Measurements from ENCODE around the gene ATP8A2. TPM values are rescaled to one million over a fixed set of nuclear protein-coding genes. Genes with fewer than 3 reads are reported as not detected.

The ATP8A2 gene
- total RNA-seq, 1 experiment from 2014 or later: not detected

DNA sequence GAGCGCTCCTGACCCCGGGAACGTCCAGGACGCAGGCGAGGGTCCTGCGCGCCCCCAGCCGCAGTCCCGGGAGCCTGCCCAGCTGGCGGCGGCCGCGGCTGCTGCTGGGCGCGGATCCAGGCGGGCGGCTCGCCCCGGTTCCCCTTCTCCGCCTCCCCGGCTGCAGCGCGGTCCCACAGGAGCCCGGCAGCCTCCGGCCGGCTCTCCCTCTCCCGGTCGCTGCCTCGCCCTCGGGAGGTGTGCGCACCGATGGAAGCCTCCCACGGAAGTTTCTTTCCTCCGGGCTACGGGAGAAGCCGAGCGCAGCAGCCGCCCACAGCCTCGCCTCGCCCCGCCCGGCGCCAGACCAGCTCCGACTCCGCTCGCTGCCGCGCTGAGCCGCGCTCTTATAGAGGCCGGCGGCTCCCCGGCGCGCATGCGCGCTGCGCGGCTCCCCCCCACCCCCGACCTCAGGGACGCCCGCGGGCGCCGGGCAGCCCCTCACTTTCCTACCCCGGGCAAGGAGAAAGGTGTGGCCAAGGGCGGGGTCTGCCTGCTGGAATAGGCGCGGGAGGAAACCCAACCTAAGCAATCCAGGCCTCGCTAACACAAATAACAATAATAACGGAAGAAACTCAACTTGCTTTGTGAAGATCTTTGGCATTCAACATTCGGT is 680.0 kb downstream of the ATP8A2 start, which contains the start of gene SHISA2:
SHISA2 (minus strand) TSS at position 360 of the 655 bp plus-strand sequence. CDS start 1,041 bp downstream, outside the sequence.
- BruUV-seq (replicated peaks): no TSS peak
- Histone ChIP-seq H3K79me2 (ENCODE audit: low read depth) (no peaks in the 10 kb centered on the region), H3F3A (ENCODE audit: insufficient read depth, low read depth) (no peaks in the 10 kb centered on the region), H3K9me3 (ENCODE audit: insufficient read depth, low read depth) (no peaks in the 10 kb centered on the region), H3K36me3 (ENCODE audit: low read depth) (no peaks in the 10 kb centered on the region), H3K4me3 (no peak within 1 kb of the TSS), H3K27me3 (ENCODE audit: insufficient read depth, low read depth) (peaks cover 31% of the 10 kb centered on the region), H3K9me2 (ENCODE audit: insufficient read depth) (no peaks in the 10 kb centered on the region), H3K4me1 (replicated peaks; ENCODE audit: insufficient read depth) (no peaks in the 10 kb centered on the region), H4K20me1 (ENCODE audit: insufficient read depth) (no peaks in the 10 kb centered on the region), H2AFZ (no peak within 1 kb of the TSS), H3K4me2 (no peak within 1 kb of the TSS), H3K27ac (no peak within 1 kb of the TSS)
- TF ChIP-seq EZH2 (IDR thresholded peaks at IDR 0.05; ENCODE audit: low read depth): no peak
- CTCF ChIA-PET: no interaction called here
- no peak for DNase-seq
- POLR2A ChIA-PET (ENCODE audit: unreplicated experiment): no interaction called here
- intact Hi-C loops (cut with micrococcal nuclease; ENCODE audit: unreplicated experiment): no loop called here

DNA sequence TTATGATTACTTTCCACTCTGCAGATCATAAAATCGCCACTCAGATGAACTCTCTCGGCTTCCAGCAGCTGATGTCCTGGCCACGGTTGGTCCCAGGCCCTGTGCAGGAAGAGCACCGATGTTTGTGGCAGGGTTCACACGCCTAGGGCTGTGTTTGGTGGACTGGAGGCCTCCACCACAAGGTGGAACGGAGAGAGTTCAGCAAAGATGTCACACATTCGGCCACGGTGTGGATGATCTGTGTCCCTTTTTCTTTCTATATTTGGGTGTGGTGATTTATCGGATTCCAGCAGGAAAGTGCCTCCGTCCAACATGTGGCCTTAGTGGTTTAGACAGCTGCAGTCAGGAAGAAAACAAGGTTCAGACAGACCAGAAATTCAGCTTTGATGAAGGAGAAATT is 680.6 kb downstream of the ATP8A2 start:
- POLR2A ChIA-PET (ENCODE audit: unreplicated experiment): no interaction called here
- Histone ChIP-seq H2AFZ (no peak overlapping the region), H3K4me2 (no peak overlapping the region), H3K79me2 (ENCODE audit: low read depth) (no peaks in the 10 kb centered on the region), H3K4me3 (no peak overlapping the region), H3K4me1 (replicated peaks; ENCODE audit: insufficient read depth) (no peaks in the 10 kb centered on the region), H3K27ac (no peak overlapping the region), H3K36me3 (ENCODE audit: low read depth) (no peaks in the 10 kb centered on the region), H3F3A (ENCODE audit: insufficient read depth, low read depth) (no peaks in the 10 kb centered on the region), H3K9me2 (ENCODE audit: insufficient read depth) (no peaks in the 10 kb centered on the region), H3K9me3 (ENCODE audit: insufficient read depth, low read depth) (no peaks in the 10 kb centered on the region), H4K20me1 (ENCODE audit: insufficient read depth) (no peaks in the 10 kb centered on the region), H3K27me3 (ENCODE audit: insufficient read depth, low read depth) (peaks cover 26% of the 10 kb centered on the region)
- DNase-seq: no peak
- intact Hi-C loops (cut with micrococcal nuclease; ENCODE audit: unreplicated experiment): no loop called here
- no TSS peak for BruUV-seq (replicated peaks)
- no peak for TF ChIP-seq EZH2 (IDR thresholded peaks at IDR 0.05; ENCODE audit: low read depth)
- TF ChIP-seq, protein P1, sequence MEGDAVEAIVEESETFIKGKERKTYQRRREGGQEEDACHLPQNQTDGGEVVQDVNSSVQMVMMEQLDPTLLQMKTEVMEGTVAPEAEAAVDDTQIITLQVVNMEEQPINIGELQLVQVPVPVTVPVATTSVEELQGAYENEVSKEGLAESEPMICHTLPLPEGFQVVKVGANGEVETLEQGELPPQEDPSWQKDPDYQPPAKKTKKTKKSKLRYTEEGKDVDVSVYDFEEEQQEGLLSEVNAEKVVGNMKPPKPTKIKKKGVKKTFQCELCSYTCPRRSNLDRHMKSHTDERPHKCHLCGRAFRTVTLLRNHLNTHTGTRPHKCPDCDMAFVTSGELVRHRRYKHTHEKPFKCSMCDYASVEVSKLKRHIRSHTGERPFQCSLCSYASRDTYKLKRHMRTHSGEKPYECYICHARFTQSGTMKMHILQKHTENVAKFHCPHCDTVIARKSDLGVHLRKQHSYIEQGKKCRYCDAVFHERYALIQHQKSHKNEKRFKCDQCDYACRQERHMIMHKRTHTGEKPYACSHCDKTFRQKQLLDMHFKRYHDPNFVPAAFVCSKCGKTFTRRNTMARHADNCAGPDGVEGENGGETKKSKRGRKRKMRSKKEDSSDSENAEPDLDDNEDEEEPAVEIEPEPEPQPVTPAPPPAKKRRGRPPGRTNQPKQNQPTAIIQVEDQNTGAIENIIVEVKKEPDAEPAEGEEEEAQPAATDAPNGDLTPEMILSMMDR (conservative IDR thresholded peaks at IDR 0.05): no peak
- CTCF ChIA-PET: no interaction called here

DNA sequence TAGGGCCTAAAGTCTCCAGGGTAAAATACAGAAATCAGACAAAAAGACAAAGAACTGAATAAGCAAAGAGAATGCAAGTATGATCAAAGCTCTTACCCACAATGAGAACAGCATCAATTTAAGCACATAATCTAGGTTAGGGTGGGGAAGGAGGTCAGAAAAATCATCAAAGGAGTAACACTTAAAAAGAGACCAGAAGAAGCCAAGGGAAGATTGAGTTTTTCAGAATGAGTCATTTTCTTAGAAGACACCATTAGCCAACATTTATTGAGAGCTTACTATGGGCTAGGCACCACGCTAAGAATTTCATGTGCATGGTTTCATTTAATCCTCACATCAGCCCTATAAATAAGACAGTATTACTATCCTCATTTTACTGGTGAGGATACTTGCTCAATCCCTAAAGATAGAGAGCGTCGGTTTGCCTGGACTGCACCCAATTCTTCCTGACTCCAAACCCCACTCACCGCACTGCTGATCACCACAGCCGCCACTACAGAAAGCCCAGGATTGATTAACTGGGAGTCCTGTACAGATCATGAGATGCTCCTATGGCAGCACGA is 681.7 kb downstream of the ATP8A2 start:
- intact Hi-C loops (cut with micrococcal nuclease; ENCODE audit: unreplicated experiment): no loop called here
- BruUV-seq (replicated peaks): no TSS peak
- no peak overlapping the region for H3K27ac ChIP-seq
- no peak for DNase-seq
- no peak overlapping the region for H2AFZ ChIP-seq
- no peak for TF ChIP-seq EZH2 (IDR thresholded peaks at IDR 0.05; ENCODE audit: low read depth)
- TF ChIP-seq, protein P1 (conservative IDR thresholded peaks at IDR 0.05): no peak
- CTCF ChIA-PET: no interaction called here
- no peaks in the 10 kb centered on the region for H4K20me1 ChIP-seq (ENCODE audit: insufficient read depth)
- no peaks in the 10 kb centered on the region for H3K4me1 ChIP-seq (replicated peaks; ENCODE audit: insufficient read depth)
- H3K4me3 ChIP-seq: no peak overlapping the region
- POLR2A ChIA-PET (ENCODE audit: unreplicated experiment): no interaction called here
- H3K36me3 ChIP-seq (ENCODE audit: low read depth): no peaks in the 10 kb centered on the region
- H3K27me3 ChIP-seq (ENCODE audit: insufficient read depth, low read depth): peaks cover 16% of the 10 kb centered on the region; the same call in 1 of the 2 replicates
- no peaks in the 10 kb centered on the region for H3K9me2 ChIP-seq (ENCODE audit: insufficient read depth)
- H3F3A ChIP-seq (ENCODE audit: insufficient read depth, low read depth): no peaks in the 10 kb centered on the region
- no peaks in the 10 kb centered on the region for H3K79me2 ChIP-seq (ENCODE audit: low read depth)
- H3K4me2 ChIP-seq: no peak overlapping the region
- no peaks in the 10 kb centered on the region for H3K9me3 ChIP-seq (ENCODE audit: insufficient read depth, low read depth)
